D341Med (cell line): Measurements from ENCODE around the gene PCGF6.

Experiments used
- DNase-seq: peaks from one replicate; pipeline ENCODE4 v3.0.0; 2012; ENCODE audit warnings: low spot score

The PCGF6 gene

DNA sequence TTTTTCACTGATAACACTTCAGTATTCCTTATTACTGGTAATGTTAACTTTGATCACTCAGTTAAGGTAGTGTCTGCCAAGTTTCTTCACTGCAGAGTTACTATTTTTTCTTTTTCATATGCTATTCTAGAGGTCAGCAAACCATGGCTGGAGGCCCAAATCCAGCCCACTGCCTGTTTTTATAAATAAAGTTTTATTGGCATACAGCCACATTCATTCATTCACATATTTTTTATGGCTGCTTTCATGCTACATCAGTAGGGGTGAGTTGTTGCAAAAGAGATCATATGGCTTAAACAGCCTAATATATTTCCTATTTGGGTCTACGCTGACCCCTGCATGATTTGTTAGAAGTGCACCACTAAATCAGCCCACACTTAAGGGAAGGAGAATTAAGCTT, 94.3 kb downstream of the PCGF6 start:
- no peak for DNase-seq

DNA sequence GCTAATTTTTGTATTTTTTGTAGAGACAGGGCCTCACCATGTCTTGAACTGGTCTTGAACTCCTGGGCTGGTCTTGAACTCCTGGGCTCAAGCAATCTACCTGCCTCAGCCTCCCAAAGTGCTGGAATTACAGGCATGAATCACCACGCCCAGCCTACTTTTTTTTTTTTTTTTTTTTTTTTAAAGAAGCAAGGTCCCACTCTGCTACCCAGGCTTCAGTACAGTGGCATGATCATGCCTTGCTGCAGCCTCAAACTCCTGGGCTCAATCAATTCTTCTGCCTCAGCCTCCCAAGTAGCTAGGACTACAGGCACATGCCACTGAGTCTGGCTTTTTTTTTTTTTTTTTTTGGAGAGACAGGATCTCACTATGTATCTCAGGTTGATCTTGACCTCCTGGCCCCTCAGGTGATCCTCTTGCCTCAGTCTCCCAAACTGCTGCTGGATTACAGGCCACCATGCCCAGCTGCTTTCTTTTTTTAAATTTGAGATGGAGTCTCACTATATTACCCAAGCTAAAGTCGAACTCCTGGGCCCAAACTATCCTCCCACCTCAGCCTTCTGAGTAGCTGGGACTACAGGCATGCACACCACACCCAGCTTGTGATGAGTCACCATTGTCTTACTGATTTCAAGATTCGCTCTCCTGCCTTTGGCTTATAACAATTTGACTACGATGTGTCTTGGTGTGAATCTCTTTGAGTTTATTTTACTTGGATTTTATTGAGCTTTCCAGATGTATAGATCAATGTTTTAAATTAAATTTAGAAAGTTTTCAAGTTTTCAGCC, 96.2 kb downstream of the PCGF6 start:
- no peak for DNase-seq

DNA sequence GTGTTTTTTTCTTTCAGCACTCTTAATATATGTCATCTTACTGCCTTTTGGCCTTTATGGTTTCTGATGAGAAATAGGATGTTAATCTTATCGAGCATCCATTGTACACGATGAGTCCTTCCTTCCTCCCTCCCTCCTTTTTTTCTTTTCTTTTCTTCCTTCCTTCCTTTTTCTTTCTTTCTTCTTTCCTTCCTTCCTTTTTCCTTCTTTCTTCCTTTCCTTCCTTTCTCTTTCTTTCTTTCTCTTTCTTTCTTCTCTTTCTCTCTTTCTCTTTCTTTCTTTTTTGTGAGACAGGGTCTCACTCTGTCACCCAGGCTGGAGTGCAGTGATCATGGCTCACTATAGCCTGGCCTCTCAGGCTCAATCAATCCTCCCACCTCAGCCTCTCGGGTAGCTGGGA, 96.8 kb downstream of the PCGF6 start:
- DNase-seq = no peak
